Measurements from ENCODE around the gene CFL1. TPM values are rescaled to one million over a fixed set of nuclear protein-coding genes. Genes with fewer than 3 reads are reported as not detected.
A peak's percentile ranks its signal among the peaks of the same experiment; 100 is the strongest.

CFL1 gene
- total RNA-seq: 100 to 1,000 TPM; 153 to 371 (median 251) TPM

DNA sequence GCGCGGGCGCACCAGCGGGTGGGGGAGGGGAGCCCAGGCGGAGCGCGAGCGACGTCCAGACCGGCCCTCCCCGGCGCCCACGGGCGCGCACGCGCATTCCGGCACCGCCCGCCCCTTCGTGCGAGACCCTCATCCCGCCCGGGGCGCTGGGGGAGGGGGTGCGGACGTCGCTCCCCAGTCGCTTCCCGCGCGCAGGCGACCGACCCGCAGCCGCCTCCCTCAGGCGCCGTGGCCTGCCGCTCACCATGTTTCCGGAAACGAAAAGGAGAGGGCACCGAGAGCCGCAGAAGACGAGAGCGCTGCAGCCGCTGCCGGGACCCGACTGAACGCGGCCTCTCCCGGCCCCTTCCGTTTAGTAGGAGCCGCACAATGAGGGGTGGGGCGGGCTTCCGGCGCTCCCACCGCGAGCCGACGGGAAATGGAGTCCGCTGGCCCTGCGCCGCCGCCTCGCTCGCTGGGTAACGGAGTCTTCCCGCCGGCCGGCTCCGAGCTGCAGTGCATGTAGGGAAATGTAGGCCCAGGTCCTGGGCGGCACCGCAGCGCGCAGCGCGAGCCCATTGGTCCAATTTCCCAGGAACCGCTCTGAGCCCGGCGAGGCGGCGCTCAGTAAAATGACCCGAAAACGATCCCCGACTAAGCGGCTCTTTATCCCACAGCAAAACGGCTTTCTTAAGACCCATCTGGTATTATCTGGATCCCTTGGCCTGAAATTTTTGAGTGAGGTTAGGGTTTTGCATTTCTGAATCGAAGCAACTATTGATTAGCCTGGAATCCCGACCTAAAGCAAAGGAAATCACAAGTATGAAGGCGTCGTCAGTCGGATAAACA is at the start of gene CFL1:
CFL1 (minus strand) TSS at position 328 of the 828 bp plus-strand sequence; CDS start at position 247, 81 bp downstream.
- no peaks in the 10 kb centered on the region for H3K27me3 ChIP-seq
- H3K4me3 ChIP-seq: peak within 1 kb of the TSS; percentile 88 to 98 (median 91)
- peak; percentile 98 for DNase-seq
- intact Hi-C loops (cut with DNase I; ENCODE audit: low total_unique reads) (loop anchor here (1.0 to 5.0 kb wide), 7 partner anchors 61 to 725 kb away; partner anchors contain the start of genes AP5B1, C11orf68, DPP3 and DRAP1), in situ Hi-C loops (cut with MboI; ENCODE audit: low sequenced_read_pairs in 4 of 4) (no loop called here)
- no peaks in the 10 kb centered on the region for H3K9me3 ChIP-seq
- TF ChIP-seq CTCF (IDR thresholded peaks at IDR 0.05 in 4 of 5, conservative IDR thresholded peaks at IDR 0.05 in 1 of 5): peak in 1 of 5 experiments; percentile 17
- TF ChIP-seq POLR2A (IDR thresholded peaks at IDR 0.05): peak; percentile 99
- peaks cover 32 to 37% of the 10 kb centered on the region in 2 donors for H3K4me1 ChIP-seq
- H3K27ac ChIP-seq: peak within 1 kb of the TSS; percentile 95 to 99 (median 96)
- peak; percentile 49 to 50 for ATAC-seq
- peaks cover 0 to 46% of the 10 kb centered on the region in 2 donors for H3K36me3 ChIP-seq

DNA sequence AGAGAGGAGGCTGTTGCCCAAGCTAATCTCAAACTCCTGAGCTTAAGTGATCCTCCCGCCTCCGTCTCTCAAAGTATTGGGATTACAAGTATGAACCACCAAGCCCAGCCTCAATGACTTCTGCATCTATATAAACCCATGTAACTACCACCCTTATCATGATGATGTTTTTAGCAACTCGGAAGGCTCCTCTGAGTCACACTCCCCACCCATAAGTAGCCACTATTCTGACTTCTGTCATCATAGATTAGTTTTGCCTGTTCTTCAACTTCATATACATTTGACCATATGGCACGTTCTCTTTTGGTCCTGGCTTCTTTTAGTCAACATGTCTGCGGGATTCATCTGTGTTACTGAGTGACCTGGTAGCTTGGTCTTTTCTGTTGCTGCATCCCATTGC is 48.6 kb upstream of the CFL1 start:
- in situ Hi-C loops (cut with MboI; ENCODE audit: low sequenced_read_pairs in 4 of 4): no loop called here

GRCh38 chr11:65903715-65904114 is 45.7 kb upstream of the CFL1 start:
- in situ Hi-C loops (cut with MboI; ENCODE audit: low sequenced_read_pairs in 4 of 4): no loop called here
- H3K27me3 ChIP-seq: peaks cover 11 to 20% (median 12%) of the 10 kb centered on the region in 3 donors
- ATAC-seq (no peak), DNase-seq (no peak)
- no peaks in the 10 kb centered on the region for H3K9me3 ChIP-seq
- H3K4me1 ChIP-seq: peaks cover 0 to 10% of the 10 kb centered on the region in 2 donors
- no peak overlapping the region for H3K27ac ChIP-seq
- intact Hi-C loops (cut with DNase I; ENCODE audit: low total_unique reads): no loop called here
- no peaks in the 10 kb centered on the region for H3K36me3 ChIP-seq
- no peak overlapping the region for H3K4me3 ChIP-seq
- no peak for TF ChIP-seq CTCF (IDR thresholded peaks at IDR 0.05 in 4 of 5, conservative IDR thresholded peaks at IDR 0.05 in 1 of 5)
- no peak for TF ChIP-seq POLR2A (IDR thresholded peaks at IDR 0.05)

More for the DNA sequence above, 48.6 kb upstream of the CFL1 start:
- no peaks in the 10 kb centered on the region for H3K36me3 ChIP-seq
- H3K4me3 ChIP-seq: no peak overlapping the region
- no peak for TF ChIP-seq POLR2A (IDR thresholded peaks at IDR 0.05)
- TF ChIP-seq CTCF (IDR thresholded peaks at IDR 0.05 in 4 of 5, conservative IDR thresholded peaks at IDR 0.05 in 1 of 5): no peak
- H3K4me1 ChIP-seq: peaks cover 1 to 4% of the 10 kb centered on the region in 2 donors
- H3K9me3 ChIP-seq: no peaks in the 10 kb centered on the region
- intact Hi-C loops (cut with DNase I; ENCODE audit: low total_unique reads): no loop called here
- ATAC-seq: no peak
- H3K27ac ChIP-seq: no peak overlapping the region
- H3K27me3 ChIP-seq: peaks cover 0 to 6% (median 3%) of the 10 kb centered on the region in 3 donors
- no peak for DNase-seq

DNA sequence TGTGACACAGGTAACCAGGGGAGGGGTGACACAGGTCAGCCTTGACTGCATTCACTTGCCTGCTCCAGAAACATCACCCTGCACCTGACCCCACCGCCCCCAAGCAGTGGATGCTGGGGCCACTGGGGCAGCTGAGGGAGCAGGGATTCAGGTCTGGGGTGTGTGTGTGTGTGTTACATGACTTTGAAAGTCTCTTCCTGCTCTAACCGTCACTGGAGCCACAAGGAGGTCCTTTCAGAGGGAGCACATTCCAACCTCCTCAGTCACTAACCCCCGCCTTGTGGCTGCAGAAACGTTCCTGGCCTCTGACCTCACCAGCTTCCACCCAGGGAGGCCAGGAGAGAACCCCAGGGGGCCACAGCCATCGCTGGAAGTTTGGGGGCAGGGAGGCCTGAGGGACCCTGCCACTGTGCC is 45.1 kb upstream of the CFL1 start:
- H3K36me3 ChIP-seq: no peaks in the 10 kb centered on the region
- no peaks in the 10 kb centered on the region for H3K9me3 ChIP-seq
- no peak overlapping the region for H3K4me3 ChIP-seq
- intact Hi-C loops (cut with DNase I; ENCODE audit: low total_unique reads): no loop called here
- peaks cover 12 to 26% (median 16%) of the 10 kb centered on the region in 3 donors for H3K27me3 ChIP-seq
- no peak overlapping the region for H3K27ac ChIP-seq
- DNase-seq (no peak), ATAC-seq (no peak)
- in situ Hi-C loops (cut with MboI; ENCODE audit: low sequenced_read_pairs in 4 of 4): no loop called here
- TF ChIP-seq POLR2A (IDR thresholded peaks at IDR 0.05): no peak
- TF ChIP-seq CTCF (IDR thresholded peaks at IDR 0.05 in 4 of 5, conservative IDR thresholded peaks at IDR 0.05 in 1 of 5): no peak
- H3K4me1 ChIP-seq: peaks cover 0 to 10% of the 10 kb centered on the region in 2 donors
